Stimulated activated naive CD8-positive, alpha-beta T cell treated with anti-CD3 and anti-CD28 coated beads, Interleukin-15, Interleukin-2, amounts not matched to agents 100 ng/mL and 50 ng/mL, for 24 hours (primary cell): Measurements from ENCODE around the gene ST7L.

Source experiments
- H3K27ac Mint-ChIP-seq: one replicate; pipeline ENCODE4 v1.8.0; 2021; ENCODE audit warnings: mild to moderate bottlenecking, mixed read lengths
- H3K27me3 Mint-ChIP-seq: one replicate; pipeline ENCODE4 v1.8.0; 2021; ENCODE audit warnings: mixed read lengths
- H3K36me3 Mint-ChIP-seq: one replicate; pipeline ENCODE4 v1.8.0; 2021; ENCODE audit warnings: low read depth, mixed read lengths
- H3K4me1 Mint-ChIP-seq: one replicate; pipeline ENCODE4 v1.8.0; 2021; ENCODE audit warnings: low read depth, mixed read lengths
- H3K4me3 Mint-ChIP-seq: one replicate; pipeline ENCODE4 v1.8.0; 2021; ENCODE audit warnings: mild to moderate bottlenecking, mixed read lengths
- H3K9me3 Mint-ChIP-seq: one replicate; pipeline ENCODE4 v1.8.0; 2021; ENCODE audit warnings: mixed read lengths

ST7L gene

DNA sequence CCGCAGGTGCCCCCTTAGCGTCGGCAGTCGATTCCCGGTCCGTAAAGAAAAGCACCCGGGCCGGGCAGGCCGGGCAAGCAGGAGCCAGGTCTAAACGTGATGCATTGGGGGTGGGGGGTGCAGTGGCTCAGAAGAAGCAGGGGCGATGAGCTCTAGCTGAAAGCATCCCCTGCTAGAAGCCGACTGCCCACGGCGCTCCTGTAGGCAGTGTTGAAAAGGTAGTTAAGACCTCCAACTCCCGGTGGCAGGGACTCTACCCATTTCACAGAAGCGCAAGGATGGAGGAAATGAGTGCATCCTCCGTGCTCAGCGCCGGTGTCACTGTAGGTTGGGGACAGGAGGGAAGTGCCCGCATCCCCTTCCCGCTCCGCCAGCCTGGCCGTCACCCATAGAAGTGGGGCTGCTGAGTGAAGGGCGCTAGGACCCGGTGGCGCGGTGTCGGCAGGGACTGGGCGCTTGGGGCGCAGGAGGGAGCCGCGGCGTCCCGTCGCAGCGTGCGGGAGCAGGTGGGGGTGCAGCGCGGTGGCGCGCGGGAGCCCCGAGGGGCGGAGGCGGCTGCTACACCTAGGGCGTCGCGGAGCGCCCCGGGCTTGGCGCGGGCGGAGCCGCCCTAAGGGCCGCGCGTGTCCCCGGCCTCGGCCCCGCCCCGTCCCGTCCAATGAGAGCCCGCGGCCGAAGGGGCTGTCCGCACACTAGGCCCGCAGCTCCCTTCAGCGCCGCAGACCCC is 110.5 kb downstream of the ST7L start, which contains the start of gene WNT2B:
Gene WNT2B, plus strand, starts transcription at position 688 of the 727 bp plus-strand sequence. CDS start 298 bp downstream, outside the sequence.
- Mint-ChIP-seq H3K27ac (no peak within 1 kb of the TSS), H3K27me3 (peaks cover 36% of the 10 kb centered on the region), H3K4me1 (no peaks in the 10 kb centered on the region), H3K9me3 (no peaks in the 10 kb centered on the region), H3K36me3 (no peaks in the 10 kb centered on the region), H3K4me3 (peak within 1 kb of the TSS; percentile 74)

- peaks cover 41% of the 10 kb centered on the region for H3K27me3 Mint-ChIP-seq
- H3K9me3 Mint-ChIP-seq, result no peaks in the 10 kb centered on the region
- H3K36me3 Mint-ChIP-seq, result no peaks in the 10 kb centered on the region
- peak overlapping the region; percentile 74 for H3K4me3 Mint-ChIP-seq
- no peaks in the 10 kb centered on the region for H3K4me1 Mint-ChIP-seq
- no peak overlapping the region for H3K27ac Mint-ChIP-seq
These were observed 111.0 kb downstream of the ST7L start for GRCh38 chr1:112507921-112508277.

- Mint-ChIP-seq H3K27ac (no peak overlapping the region), H3K4me3 (peak overlapping the region; percentile 74), H3K36me3 (no peaks in the 10 kb centered on the region), H3K9me3 (no peaks in the 10 kb centered on the region), H3K27me3 (peaks cover 47% of the 10 kb centered on the region), H3K4me1 (no peaks in the 10 kb centered on the region)
These were observed 111.6 kb downstream of the ST7L start for GRCh38 chr1:112507336-112507735.

DNA sequence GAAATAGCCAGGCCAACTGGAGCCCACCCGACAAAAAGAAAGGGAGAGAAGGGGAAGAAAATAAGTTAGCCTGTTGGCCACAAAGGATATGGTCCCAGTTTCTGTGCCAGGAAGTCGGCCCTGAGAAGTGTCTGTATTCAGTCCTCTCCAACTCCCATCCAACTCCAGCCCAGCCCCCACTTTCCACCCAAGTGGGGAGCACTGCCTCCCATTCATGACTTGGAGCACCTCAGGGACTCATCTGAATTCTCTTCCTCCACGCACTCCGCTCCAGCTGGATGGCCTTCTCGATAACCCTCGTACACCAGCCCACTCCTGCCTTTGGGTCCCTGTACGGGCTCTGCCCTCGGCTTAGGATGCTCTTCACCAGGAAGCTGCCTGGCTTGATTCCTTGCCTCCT is 112.2 kb downstream of the ST7L start:
- H3K9me3 Mint-ChIP-seq, result no peaks in the 10 kb centered on the region
- H3K27ac Mint-ChIP-seq, result no peak overlapping the region
- H3K36me3 Mint-ChIP-seq, result no peaks in the 10 kb centered on the region
- H3K27me3 Mint-ChIP-seq, result peaks cover 49% of the 10 kb centered on the region
- H3K4me1 Mint-ChIP-seq, result peaks cover under 1% of the 10 kb centered on the region
- no peak overlapping the region for H3K4me3 Mint-ChIP-seq

- H3K27ac Mint-ChIP-seq, result no peak overlapping the region
- H3K4me1 Mint-ChIP-seq, result peaks cover 4% of the 10 kb centered on the region
- peaks cover 53% of the 10 kb centered on the region for H3K27me3 Mint-ChIP-seq
- H3K4me3 Mint-ChIP-seq, result no peak overlapping the region
- H3K36me3 Mint-ChIP-seq, result no peaks in the 10 kb centered on the region
- no peaks in the 10 kb centered on the region for H3K9me3 Mint-ChIP-seq
These were observed 112.6 kb downstream of the ST7L start for GRCh38 chr1:112506306-112506705.

GRCh38 chr1:112505878-112506277 is 113.1 kb downstream of the ST7L start:
- no peak overlapping the region for H3K27ac Mint-ChIP-seq
- H3K4me3 Mint-ChIP-seq, result no peak overlapping the region
- no peaks in the 10 kb centered on the region for H3K9me3 Mint-ChIP-seq
- H3K4me1 Mint-ChIP-seq, result peaks cover 5% of the 10 kb centered on the region
- no peaks in the 10 kb centered on the region for H3K36me3 Mint-ChIP-seq
- H3K27me3 Mint-ChIP-seq, result peaks cover 58% of the 10 kb centered on the region

DNA sequence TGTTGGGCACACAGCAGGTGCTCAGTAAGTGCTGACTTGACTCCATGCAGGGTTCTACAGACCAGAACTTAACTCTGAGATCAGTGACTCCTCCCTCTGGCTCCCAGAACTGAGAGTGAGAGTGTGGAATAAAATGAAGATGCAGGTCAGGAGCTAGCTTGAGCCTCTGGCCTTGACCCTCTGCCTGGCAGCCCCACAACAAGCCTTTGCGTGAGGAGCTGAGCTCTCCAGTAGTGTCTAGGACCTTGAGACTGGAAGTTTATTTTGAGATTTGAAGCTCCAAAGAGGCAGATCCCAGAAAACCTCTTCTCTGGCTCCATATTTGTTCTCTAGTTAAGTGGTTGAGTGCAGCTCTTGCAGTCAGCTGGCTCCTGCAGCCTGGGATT is 113.5 kb downstream of the ST7L start:
- Mint-ChIP-seq H3K27ac (no peak overlapping the region), H3K4me3 (no peak overlapping the region), H3K9me3 (no peaks in the 10 kb centered on the region), H3K36me3 (no peaks in the 10 kb centered on the region), H3K4me1 (peaks cover 5% of the 10 kb centered on the region), H3K27me3 (peaks cover 54% of the 10 kb centered on the region)

DNA sequence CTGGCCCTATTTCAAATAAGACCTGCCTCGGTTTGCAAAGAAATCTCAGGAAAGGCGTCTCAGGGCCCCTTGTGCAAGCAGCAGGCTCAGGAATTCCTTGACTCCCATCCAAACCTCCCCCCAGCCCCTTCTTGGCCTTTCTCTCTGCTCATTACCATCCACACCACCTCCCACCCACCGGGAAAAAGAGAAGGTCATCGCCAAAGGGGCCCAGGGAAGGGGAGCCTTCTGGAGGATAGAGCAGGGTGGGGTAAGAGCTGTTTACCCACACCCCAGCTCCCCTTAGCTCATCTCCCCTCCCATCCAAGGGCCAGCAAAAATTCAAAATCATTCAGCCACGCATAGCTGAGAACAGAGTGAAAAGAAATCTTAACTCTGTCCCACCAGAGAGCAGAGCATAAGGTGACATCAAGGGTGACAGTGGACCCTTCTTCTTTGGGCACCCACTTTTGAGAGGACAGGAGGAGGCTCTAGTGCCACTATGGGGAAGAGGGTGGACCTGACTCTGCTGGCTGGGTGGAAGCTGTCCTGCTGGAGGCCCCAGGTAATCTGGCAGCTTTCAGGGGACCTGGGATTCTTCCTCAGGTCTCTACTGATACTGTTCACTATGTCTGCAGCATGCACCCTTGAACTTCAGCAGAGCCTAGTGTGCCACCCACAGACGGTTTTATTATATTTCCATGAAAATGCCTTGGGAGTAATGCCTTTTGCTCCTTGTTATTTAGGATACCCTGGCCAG is 114.1 kb downstream of the ST7L start:
- H3K36me3 Mint-ChIP-seq, result no peaks in the 10 kb centered on the region
- H3K4me3 Mint-ChIP-seq, result no peak overlapping the region
- H3K27me3 Mint-ChIP-seq, result peaks cover 51% of the 10 kb centered on the region

DNA sequence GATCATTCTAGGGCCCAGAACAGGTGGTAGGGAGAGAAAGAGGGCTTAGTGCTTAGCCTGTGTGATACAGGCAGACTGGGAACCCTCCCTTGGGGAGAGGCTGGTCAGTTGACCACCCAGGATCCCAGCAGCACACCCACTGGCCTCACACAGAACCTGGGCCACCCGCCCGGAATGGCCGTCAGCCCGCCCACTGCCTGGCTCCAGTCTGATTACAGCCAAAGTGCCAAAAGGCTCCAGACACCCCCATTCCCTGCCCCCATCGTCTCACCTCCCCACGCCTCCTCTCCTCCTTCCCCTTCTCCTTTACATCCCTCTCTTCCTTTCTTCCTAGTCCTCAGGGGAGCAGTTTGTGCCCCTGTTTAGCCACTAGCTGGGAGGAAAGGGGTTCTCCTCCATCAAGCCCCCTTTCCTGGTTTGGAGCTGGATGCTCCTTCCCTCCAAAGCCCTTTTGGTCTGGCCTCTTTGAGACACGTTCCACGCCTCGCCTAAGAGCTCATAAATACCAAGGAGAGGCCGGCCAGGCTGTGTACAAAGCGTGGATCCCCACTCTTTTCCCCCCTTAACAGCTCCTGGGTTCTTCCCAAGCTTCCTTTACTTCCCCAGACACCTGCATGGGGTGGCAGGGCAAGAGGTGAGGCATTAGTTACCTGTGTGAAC is 114.8 kb downstream of the ST7L start:
- Mint-ChIP-seq H3K36me3 (no peaks in the 10 kb centered on the region), H3K4me1 (peaks cover 5% of the 10 kb centered on the region), H3K27ac (no peak overlapping the region), H3K4me3 (no peak overlapping the region), H3K9me3 (no peaks in the 10 kb centered on the region), H3K27me3 (peaks cover 53% of the 10 kb centered on the region)

More for the DNA sequence above, 114.1 kb downstream of the ST7L start:
- peaks cover 5% of the 10 kb centered on the region for H3K4me1 Mint-ChIP-seq
- H3K9me3 Mint-ChIP-seq, result no peaks in the 10 kb centered on the region
- no peak overlapping the region for H3K27ac Mint-ChIP-seq

- no peak overlapping the region for H3K27ac Mint-ChIP-seq
- H3K4me1 Mint-ChIP-seq, result peaks cover 5% of the 10 kb centered on the region
- peaks cover 66% of the 10 kb centered on the region for H3K27me3 Mint-ChIP-seq
- no peaks in the 10 kb centered on the region for H3K36me3 Mint-ChIP-seq
- no peak overlapping the region for H3K4me3 Mint-ChIP-seq
- no peaks in the 10 kb centered on the region for H3K9me3 Mint-ChIP-seq
These were observed 116.1 kb downstream of the ST7L start for GRCh38 chr1:112502826-112503225.

DNA sequence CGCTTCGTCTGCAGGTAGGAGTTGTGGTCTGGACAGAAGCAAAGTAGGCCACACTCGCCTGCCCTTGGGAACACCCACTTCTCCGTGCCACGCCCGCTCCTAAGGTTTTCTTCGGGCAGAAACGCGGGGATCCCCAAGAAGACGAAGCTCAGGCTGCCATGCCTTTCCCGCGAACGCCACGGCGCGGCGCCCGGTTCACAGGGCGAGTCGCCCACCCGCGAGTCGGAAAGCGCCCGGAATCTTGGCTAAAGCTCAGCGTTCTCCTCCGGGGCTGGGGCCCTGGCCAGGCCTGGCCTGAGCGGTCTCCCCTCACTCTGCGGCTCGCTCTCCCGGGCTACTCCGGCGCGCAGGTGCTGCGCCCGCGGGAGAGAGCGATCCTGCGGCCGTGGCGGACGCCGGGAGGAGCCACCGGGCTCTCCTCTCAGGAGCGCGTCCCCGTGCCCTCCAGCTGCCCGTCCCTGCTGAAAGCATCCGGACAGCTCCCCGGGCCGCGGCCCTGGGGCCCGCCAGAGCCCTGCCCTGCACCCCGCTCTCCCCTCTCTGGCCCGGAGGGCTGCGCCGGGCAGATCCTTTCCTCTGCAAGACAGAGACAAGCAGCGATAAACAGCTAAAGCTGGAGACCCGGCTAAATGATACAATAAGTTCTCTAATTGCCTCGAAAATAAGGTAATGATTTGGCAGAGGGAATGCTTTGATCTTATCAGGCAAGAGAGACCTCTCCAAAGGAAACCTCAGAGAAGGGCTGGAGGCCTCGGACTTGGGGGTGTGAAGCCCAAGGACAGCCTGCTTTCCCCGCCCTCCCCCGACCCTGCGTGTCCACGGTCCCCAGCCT is 116.9 kb downstream of the ST7L start:
- Mint-ChIP-seq H3K27ac (no peak overlapping the region), H3K4me3 (peak overlapping the region; percentile 54), H3K27me3 (peaks cover 67% of the 10 kb centered on the region), H3K9me3 (no peaks in the 10 kb centered on the region), H3K36me3 (no peaks in the 10 kb centered on the region), H3K4me1 (peaks cover 5% of the 10 kb centered on the region)

GRCh38 chr1:112496290-112496689 is 122.7 kb downstream of the ST7L start:
- H3K27ac Mint-ChIP-seq, result no peak overlapping the region
- H3K36me3 Mint-ChIP-seq, result no peaks in the 10 kb centered on the region
- H3K27me3 Mint-ChIP-seq, result peaks cover 55% of the 10 kb centered on the region
- no peak overlapping the region for H3K4me3 Mint-ChIP-seq
- H3K4me1 Mint-ChIP-seq, result peaks cover under 1% of the 10 kb centered on the region
- H3K9me3 Mint-ChIP-seq, result no peaks in the 10 kb centered on the region

GRCh38 chr1:112493351-112493750 is 125.6 kb downstream of the ST7L start:
- H3K27me3 Mint-ChIP-seq, result peaks cover 50% of the 10 kb centered on the region
- no peak overlapping the region for H3K27ac Mint-ChIP-seq
- no peak overlapping the region for H3K4me3 Mint-ChIP-seq
- no peaks in the 10 kb centered on the region for H3K9me3 Mint-ChIP-seq
- no peaks in the 10 kb centered on the region for H3K36me3 Mint-ChIP-seq
- H3K4me1 Mint-ChIP-seq, result no peaks in the 10 kb centered on the region

GRCh38 chr1:112492076-112492475 is 126.9 kb downstream of the ST7L start:
- no peak overlapping the region for H3K27ac Mint-ChIP-seq
- no peaks in the 10 kb centered on the region for H3K9me3 Mint-ChIP-seq
- no peak overlapping the region for H3K4me3 Mint-ChIP-seq
- no peaks in the 10 kb centered on the region for H3K4me1 Mint-ChIP-seq
- peaks cover 37% of the 10 kb centered on the region for H3K27me3 Mint-ChIP-seq
- no peaks in the 10 kb centered on the region for H3K36me3 Mint-ChIP-seq
